Skeletal muscle tissue (tissue), 4 donors: ENCODE data around the gene CRYGN. TPM values are rescaled to one million over a fixed set of nuclear protein-coding genes. Genes with fewer than 3 reads are reported as not detected.

ENCODE experiments used
- H3K27ac ChIP-seq: one replicate; pipeline ENCODE4 v1.7.0; 2013; ENCODE audit warnings: mild to moderate bottlenecking, low read depth, low read length, inconsistent platforms
- H3K27me3 ChIP-seq, 3 donors: one replicate each; pipeline ENCODE4 v1.7.0; 2013; ENCODE audit warnings: low read length in 3 of 3; ENCODE audit not compliant: control insufficient read depth in 3 of 3, insufficient read depth in 3 of 3
- H3K36me3 ChIP-seq, 3 donors: one replicate each; pipeline ENCODE4 v1.7.0; 2013; ENCODE audit warnings: low read length in 3 of 3; ENCODE audit not compliant: control insufficient read depth in 3 of 3, insufficient read depth in 3 of 3
- H3K4me1 ChIP-seq, 3 donors: one replicate each; pipeline ENCODE4 v1.7.0; 2013; ENCODE audit warnings: low read length in 3 of 3, mild to moderate bottlenecking in 3 of 3; ENCODE audit not compliant: control insufficient read depth in 3 of 3, insufficient read depth in 3 of 3
- H3K4me3 ChIP-seq, 3 donors: one replicate each; pipeline ENCODE4 v1.7.0; 2013; ENCODE audit warnings: low read length in 3 of 3
- H3K9ac ChIP-seq, 3 donors: one replicate each; pipeline ENCODE4 v1.7.0; 2013; ENCODE audit warnings: low read length in 3 of 3, mild to moderate bottlenecking in 3 of 3, moderate library complexity in 2 of 3, low read depth in 1 of 3
- H3K9me3 ChIP-seq, 3 donors: one replicate each; pipeline ENCODE4 v1.7.0; 2013; ENCODE audit warnings: low read length in 3 of 3; ENCODE audit not compliant: control insufficient read depth in 3 of 3
- total RNA-seq: library from RNA; depleted of rRNA; stranded (reverse); fragments of >200 nt; gene quantifications from one replicate; pipeline ENCODE4 v1.2.3, GENCODE V29; 2014
- donor health status: Osteomylitis.

The CRYGN gene
- total RNA-seq, 1 donor from 2014 or later, result not detected

DNA sequence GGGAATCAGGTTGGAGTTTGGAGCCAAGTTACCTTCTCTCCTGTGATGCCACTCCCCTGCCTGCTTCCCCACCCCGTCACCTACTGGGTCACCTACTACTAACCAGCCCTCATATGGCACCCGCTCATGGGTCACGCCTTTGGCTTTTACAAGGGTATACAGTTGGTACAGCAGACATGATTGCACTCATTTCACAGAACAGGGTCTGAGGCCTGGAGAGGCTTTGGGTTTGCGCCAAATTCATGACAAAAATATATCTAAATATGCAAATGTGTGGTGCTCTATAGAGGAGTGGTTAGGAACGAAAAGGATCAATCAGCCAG is 10.7 kb downstream of the CRYGN start:
- Histone ChIP-seq H3K27me3 (peaks cover 0 to 18% (median 15%) of the 10 kb centered on the region in 3 donors), H3K4me1 (peaks cover 7 to 19% (median 8%) of the 10 kb centered on the region in 3 donors), H3K9me3 (no peaks in the 10 kb centered on the region), H3K9ac (no peak overlapping the region), H3K27ac (peak overlapping the region; percentile 51), H3K36me3 (no peaks in the 10 kb centered on the region), H3K4me3 (no peak overlapping the region)

- Histone ChIP-seq H3K27me3 (peaks cover 0 to 18% (median 15%) of the 10 kb centered on the region in 3 donors), H3K4me1 (peaks cover 7 to 19% (median 8%) of the 10 kb centered on the region in 3 donors), H3K9me3 (no peaks in the 10 kb centered on the region), H3K36me3 (no peaks in the 10 kb centered on the region), H3K9ac (no peak overlapping the region), H3K27ac (peak overlapping the region; percentile 51), H3K4me3 (no peak overlapping the region)
These were observed 11.3 kb downstream of the CRYGN start for GRCh38 chr7:151428378-151429236.

- H3K4me1 ChIP-seq, result peaks cover 7 to 19% (median 8%) of the 10 kb centered on the region in 3 donors
- H3K36me3 ChIP-seq, result no peaks in the 10 kb centered on the region
- H3K4me3 ChIP-seq, result no peak overlapping the region
- peaks cover 0 to 15% (median 8%) of the 10 kb centered on the region in 3 donors for H3K27me3 ChIP-seq
- H3K27ac ChIP-seq, result peak overlapping the region; percentile 69
- H3K9ac ChIP-seq, result no peak overlapping the region
- no peaks in the 10 kb centered on the region for H3K9me3 ChIP-seq
These were observed 12.1 kb downstream of the CRYGN start for GRCh38 chr7:151427705-151428377.

DNA sequence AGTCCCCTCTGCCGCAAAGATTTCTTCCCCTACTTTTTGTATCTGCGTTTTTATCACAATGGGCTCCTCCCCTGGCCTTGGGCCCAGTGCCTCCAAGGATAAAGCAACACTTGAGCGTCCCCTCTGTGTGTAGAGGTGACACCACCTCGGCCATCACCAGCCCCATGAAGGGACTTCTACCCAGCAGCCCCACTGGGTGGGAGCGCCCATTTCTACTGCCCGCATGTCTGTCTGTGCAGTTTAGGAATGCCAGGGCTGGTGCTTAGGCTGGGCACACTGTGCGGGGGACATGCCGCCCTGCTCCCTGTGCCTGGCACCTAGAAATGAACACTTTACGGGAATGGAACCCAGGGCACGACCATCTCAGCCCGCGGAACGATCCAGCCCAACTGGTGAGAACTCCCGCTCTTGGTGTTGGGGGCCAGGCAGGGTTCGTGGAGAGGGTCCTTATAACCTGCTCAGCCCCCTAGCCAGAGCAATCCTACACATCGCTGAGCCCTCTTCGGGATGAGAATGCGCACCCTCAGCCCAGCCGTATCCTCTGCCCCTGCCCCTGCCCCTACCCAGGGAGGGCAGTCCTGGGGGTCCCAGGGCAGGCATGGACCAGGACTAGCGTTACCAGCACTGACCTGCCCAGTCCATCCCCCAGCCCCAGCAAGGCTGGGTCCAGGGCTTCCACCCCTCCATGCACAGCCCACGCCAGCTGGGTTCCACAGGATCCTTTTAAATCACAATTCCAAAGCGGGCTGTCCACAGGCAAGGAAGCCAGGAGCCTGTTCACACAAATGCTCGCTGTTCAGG is 12.8 kb downstream of the CRYGN start:
- Histone ChIP-seq H3K36me3 (no peaks in the 10 kb centered on the region), H3K9ac (peak overlapping the region in 1 of 3 donors; percentile 6), H3K4me1 (peaks cover 7 to 19% (median 8%) of the 10 kb centered on the region in 3 donors), H3K9me3 (peaks cover 1 to 4% (median 2%) of the 10 kb centered on the region in 3 donors), H3K27me3 (peaks cover 0 to 15% (median 6%) of the 10 kb centered on the region in 3 donors), H3K27ac (peak overlapping the region; percentile 69), H3K4me3 (peak overlapping the region in 1 of 3 donors; percentile 14)

DNA sequence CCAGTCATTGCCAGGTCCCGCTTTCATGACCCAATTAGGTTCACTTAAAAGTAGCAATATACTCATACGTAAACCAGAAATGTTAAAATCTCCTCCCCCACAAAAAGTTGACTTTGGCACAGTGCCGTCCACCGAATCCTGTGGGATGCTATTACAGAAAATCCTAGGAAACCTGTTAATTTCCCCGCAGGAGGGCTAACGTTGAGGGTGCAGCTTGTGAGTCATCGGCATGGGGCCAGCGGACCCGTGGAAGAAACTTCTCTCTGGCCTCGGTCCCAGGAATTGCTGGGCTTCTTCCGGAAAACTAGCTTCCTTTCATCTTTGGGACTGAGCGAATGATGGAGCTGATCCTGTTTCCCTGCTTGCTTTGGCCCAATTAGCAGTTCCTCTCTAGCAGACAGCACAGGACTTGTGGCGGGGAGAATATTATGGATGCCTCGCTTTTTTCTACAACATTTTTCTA is 13.5 kb downstream of the CRYGN start:
- H3K27ac ChIP-seq, result peak overlapping the region; percentile 69
- peaks cover 7 to 19% (median 8%) of the 10 kb centered on the region in 3 donors for H3K4me1 ChIP-seq
- peaks cover 5 to 6% (median 6%) of the 10 kb centered on the region in 3 donors for H3K9me3 ChIP-seq
- no peaks in the 10 kb centered on the region for H3K36me3 ChIP-seq
- H3K9ac ChIP-seq, result peak overlapping the region in 1 of 3 donors; percentile 6
- peak overlapping the region in 1 of 3 donors; percentile 14 for H3K4me3 ChIP-seq
- peaks cover 0 to 15% (median 10%) of the 10 kb centered on the region in 3 donors for H3K27me3 ChIP-seq

DNA sequence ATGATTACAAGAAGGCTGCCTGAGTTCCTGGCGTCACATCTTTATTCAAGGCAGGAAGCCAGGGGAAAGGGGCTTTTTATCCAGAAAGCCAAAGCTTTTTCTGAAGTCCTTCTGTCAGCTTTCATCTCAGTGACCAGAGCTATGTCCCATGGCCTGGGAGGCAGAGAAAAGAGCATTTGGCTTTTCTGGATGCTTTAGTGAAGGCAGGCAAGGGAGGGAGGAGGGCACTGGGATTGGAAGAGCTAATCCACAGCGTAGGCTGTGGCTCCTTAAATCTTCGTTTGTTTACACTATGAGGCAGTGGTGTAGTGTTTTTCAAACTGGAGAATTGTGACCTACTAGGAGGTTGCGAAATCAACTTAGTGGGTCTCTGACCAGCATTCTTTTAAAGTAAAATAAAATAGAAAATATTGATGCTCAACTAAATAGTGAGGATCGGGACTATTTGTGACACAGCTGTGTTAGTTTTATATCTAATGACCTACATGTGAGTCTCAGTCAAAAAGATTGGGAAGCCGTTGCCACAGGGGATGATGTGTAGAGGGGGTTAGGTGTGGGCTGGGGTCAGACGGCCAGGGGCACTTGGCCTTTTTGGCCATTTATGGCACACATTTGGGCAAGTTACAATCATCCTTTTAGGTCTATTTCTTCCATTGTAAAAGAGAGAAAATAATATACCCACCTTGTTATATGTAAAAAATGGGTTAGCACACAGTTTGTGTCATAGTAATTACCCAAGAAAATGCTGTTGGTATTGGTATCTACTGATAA is 14.1 kb downstream of the CRYGN start:
- Histone ChIP-seq H3K9me3 (peaks cover 5 to 6% (median 6%) of the 10 kb centered on the region in 3 donors), H3K4me3 (no peak overlapping the region), H3K9ac (no peak overlapping the region), H3K27me3 (peaks cover 0 to 15% (median 11%) of the 10 kb centered on the region in 3 donors), H3K36me3 (no peaks in the 10 kb centered on the region), H3K4me1 (peaks cover 7 to 19% (median 8%) of the 10 kb centered on the region in 3 donors), H3K27ac (peak overlapping the region; percentile 48)

DNA sequence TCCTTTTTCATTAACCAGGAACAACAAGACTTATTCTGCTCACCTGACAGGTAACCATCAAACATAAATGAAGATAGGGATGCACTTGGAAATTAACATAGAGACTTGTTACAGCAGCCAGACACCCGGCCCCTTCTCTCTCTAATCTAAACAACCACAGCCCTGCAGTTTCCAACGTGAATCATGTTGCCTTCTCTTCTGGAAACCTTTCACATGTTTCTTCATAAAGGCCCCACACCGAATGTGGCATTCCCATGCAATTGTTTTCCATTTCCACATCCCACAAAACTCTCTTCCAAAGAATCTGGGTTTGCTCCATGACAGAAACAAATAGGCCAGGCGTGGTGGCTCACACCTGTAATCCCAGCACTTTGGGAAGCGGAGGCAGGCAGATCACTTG is 15.1 kb downstream of the CRYGN start:
- no peaks in the 10 kb centered on the region for H3K36me3 ChIP-seq
- H3K9ac ChIP-seq, result no peak overlapping the region
- H3K27me3 ChIP-seq, result peaks cover 0 to 15% (median 11%) of the 10 kb centered on the region in 3 donors
- H3K4me3 ChIP-seq, result no peak overlapping the region
- peaks cover 7 to 19% (median 8%) of the 10 kb centered on the region in 3 donors for H3K4me1 ChIP-seq
- H3K9me3 ChIP-seq, result peaks cover 5 to 7% (median 6%) of the 10 kb centered on the region in 3 donors
- H3K27ac ChIP-seq, result no peak overlapping the region

- H3K36me3 ChIP-seq, result no peaks in the 10 kb centered on the region
- H3K4me1 ChIP-seq, result peaks cover 7 to 14% (median 8%) of the 10 kb centered on the region in 3 donors
- H3K9me3 ChIP-seq, result peaks cover 5 to 11% (median 6%) of the 10 kb centered on the region in 3 donors
- no peak overlapping the region for H3K27ac ChIP-seq
- H3K9ac ChIP-seq, result no peak overlapping the region
- no peak overlapping the region for H3K4me3 ChIP-seq
- peaks cover 0 to 15% (median 11%) of the 10 kb centered on the region in 3 donors for H3K27me3 ChIP-seq
These were observed 16.0 kb downstream of the CRYGN start for GRCh38 chr7:151423936-151424335.

DNA sequence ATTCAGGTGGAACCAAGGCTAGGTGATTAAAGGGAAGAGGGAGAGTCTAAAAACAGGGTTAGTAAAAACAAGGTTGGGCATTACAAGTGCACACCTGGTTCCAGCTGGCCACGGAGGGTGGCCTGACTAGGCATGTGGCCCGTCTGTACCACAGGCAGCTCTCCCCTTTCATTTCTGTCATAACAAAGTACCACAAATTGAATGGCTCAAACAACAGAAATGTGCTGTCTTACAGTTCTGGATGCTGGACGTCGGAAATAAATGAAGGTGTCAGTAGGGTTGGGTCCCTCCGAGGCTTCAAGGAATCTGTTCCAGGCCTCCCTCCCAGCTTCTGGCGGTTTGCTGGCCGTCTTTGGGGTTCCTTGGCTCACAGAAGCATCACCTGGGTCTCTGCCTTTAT is 16.7 kb downstream of the CRYGN start:
- H3K27me3 ChIP-seq, result peaks cover 0 to 15% (median 11%) of the 10 kb centered on the region in 3 donors
- peaks cover 5 to 11% (median 6%) of the 10 kb centered on the region in 3 donors for H3K9me3 ChIP-seq
- peaks cover 7 to 13% (median 8%) of the 10 kb centered on the region in 3 donors for H3K4me1 ChIP-seq
- no peak overlapping the region for H3K4me3 ChIP-seq
- H3K9ac ChIP-seq, result no peak overlapping the region
- H3K36me3 ChIP-seq, result no peaks in the 10 kb centered on the region
- H3K27ac ChIP-seq, result no peak overlapping the region
